ENCODE data around the gene RHCG.

The RHCG gene

GRCh38 chr15:89442671-89443307 lies 53.6 kb downstream of the RHCG start:
- no peak overlapping the region for H3K4me3 ChIP-seq (ENCODE audit: low read depth, low read length)

DNA sequence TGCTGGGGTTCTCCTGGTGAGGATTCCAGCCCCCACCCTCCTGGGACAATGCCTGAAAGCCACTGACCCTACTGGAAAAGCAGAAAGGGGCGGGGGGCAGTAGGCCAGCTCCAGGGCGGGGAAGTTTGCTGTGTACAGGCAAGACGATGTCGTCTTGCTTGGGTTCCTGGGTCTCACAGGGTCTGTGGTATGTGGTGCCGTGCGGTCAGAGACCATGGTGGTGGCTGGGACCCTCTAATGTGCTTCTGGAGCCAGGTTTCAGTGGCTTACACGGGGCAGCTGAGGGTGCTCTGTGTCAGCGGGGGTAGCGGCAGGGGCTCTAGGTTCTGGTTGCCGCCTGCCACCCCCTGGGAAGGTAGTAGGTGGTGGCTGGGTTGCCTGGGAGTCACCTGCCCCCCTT lies 54.2 kb downstream of the RHCG start:
- no peak overlapping the region for H3K4me3 ChIP-seq (ENCODE audit: low read depth, low read length)
- DNase-seq (ENCODE audit: low read depth) = no peak
- no peak for TF ChIP-seq CTCF (IDR thresholded peaks at IDR 0.05; ENCODE audit: low read depth, low read length, missing control alignments)

More at GRCh38 chr15:89442671-89443307, 53.6 kb downstream of the RHCG start:
- DNase-seq (ENCODE audit: low read depth) = no peak
- TF ChIP-seq CTCF (IDR thresholded peaks at IDR 0.05; ENCODE audit: low read depth, low read length, missing control alignments) = peak; percentile 79

GRCh38 chr15:89441295-89441812 lies 55.0 kb downstream of the RHCG start:
- H3K4me3 ChIP-seq (ENCODE audit: low read depth, low read length) = no peak overlapping the region
- peak; percentile 72 for DNase-seq (ENCODE audit: low read depth)
- TF ChIP-seq CTCF (IDR thresholded peaks at IDR 0.05; ENCODE audit: low read depth, low read length, missing control alignments) = no peak

DNA sequence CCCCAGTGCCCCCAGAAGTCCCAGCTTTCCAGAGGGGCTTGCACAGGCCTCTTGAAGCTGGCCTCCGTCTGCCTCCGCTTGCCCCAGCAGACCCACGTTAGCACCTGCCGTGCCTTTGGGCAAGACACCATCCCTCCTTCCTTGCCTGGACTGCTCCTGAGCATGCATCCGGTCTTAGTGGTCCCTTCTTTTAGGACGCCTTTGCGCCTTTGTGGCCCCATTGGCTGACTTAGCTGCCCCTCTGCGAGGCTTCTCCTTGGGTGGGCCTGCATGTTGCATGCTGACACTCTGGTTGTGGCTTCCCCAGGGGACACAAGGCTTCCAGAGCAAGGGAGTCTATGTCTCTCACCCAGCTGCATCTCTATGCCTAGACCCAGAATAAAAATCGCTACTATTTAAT lies 56.6 kb downstream of the RHCG start:
- no peak for DNase-seq (ENCODE audit: low read depth)
- H3K4me3 ChIP-seq (ENCODE audit: low read depth, low read length) = no peak overlapping the region
- no peak for TF ChIP-seq CTCF (IDR thresholded peaks at IDR 0.05; ENCODE audit: low read depth, low read length, missing control alignments)

DNA sequence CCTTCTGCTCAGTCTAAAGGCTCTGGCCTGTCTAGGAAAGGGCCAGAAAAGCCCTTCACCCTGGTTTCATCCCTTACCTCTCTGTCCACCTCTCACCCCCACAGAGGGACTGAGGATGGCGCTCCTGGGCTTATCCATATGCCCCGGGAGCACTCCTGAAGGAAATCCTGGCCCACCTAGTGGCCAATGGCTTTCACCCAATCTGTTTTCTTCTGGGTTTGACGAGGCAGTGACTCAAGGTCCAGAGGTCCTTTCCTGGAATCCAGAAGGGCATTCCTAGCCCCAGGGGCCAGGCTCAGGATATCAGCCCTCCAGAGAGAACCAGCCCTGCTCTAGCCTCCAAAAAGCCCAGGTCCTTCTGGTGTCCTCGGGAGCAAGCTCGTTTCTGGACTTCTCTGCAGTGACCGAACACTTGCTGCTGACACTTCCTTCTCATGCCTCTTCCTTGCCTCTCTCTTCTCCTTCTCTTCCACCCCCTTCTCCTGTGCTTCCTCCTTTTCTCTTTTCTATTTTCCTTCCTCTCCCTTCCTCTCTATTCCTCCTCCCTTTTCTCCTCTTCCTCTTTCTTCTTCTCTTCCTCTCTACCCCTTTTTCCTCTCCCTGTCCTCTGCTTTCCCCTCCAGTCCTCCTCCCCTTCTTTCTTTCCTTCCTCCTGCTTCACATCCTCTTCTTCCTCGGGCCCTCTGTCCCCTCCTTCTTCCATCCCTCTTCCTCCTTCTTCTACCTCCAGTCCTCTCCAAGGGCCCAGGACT lies 59.6 kb downstream of the RHCG start:
- H3K4me3 ChIP-seq (ENCODE audit: low read depth, low read length) = no peak overlapping the region
- no peak for TF ChIP-seq CTCF (IDR thresholded peaks at IDR 0.05; ENCODE audit: low read depth, low read length, missing control alignments)
- DNase-seq (ENCODE audit: low read depth) = no peak

- H3K4me3 ChIP-seq (ENCODE audit: low read depth, low read length) = no peak overlapping the region
- TF ChIP-seq CTCF (IDR thresholded peaks at IDR 0.05; ENCODE audit: low read depth, low read length, missing control alignments) = no peak
- no peak for DNase-seq (ENCODE audit: low read depth)
Measured at GRCh38 chr15:89435362-89435761, 61.0 kb downstream of the RHCG start.

All from GM12864 (cell line).